ENCODE data around the gene SYT6. TPM values are rescaled to one million over a fixed set of nuclear protein-coding genes. Genes with fewer than 3 reads are reported as not detected.

The SYT6 gene
- total RNA-seq, 2 experiments from 2014 or later = not detected

- H3K27ac Mint-ChIP-seq = no peak overlapping the region
- no peaks in the 10 kb centered on the region for H3K36me3 Mint-ChIP-seq (ENCODE audit: low read depth)
- DNase-seq (no peak), ATAC-seq (no peak)
- ChIA-PET POLR2A (no interaction called here), CTCF (interaction anchor here (0.6 to 0.7 kb wide), 3 partner anchors 22 to 540 kb away, joined by 3 read pairs; no protein-coding TSS in a partner anchor)
- H3K9me3 Mint-ChIP-seq (ENCODE audit: low read depth) = no peaks in the 10 kb centered on the region
- H3K4me1 Mint-ChIP-seq = no peaks in the 10 kb centered on the region
- no peak overlapping the region for H3K4me3 Mint-ChIP-seq
- intact Hi-C loops (cut with DNase I, micrococcal nuclease) = no loop called here
- peaks cover 7% of the 10 kb centered on the region for H3K27me3 Mint-ChIP-seq
Observed at GRCh38 chr1:114088392-114089299, 65.0 kb downstream of the SYT6 start.

- ChIA-PET CTCF (interaction anchor here (0.6 to 0.7 kb wide), 2 partner anchors 419 to 541 kb away, joined by 3 read pairs; no protein-coding TSS in a partner anchor), POLR2A (no interaction called here)
- H3K27ac Mint-ChIP-seq = no peak overlapping the region
- no peaks in the 10 kb centered on the region for H3K36me3 Mint-ChIP-seq (ENCODE audit: low read depth)
- ATAC-seq (no peak), DNase-seq (no peak)
- H3K27me3 Mint-ChIP-seq = peaks cover 7% of the 10 kb centered on the region
- intact Hi-C loops (cut with DNase I, micrococcal nuclease) = no loop called here
- H3K4me3 Mint-ChIP-seq = no peak overlapping the region
- no peaks in the 10 kb centered on the region for H3K9me3 Mint-ChIP-seq (ENCODE audit: low read depth)
- H3K4me1 Mint-ChIP-seq = no peaks in the 10 kb centered on the region
Observed at GRCh38 chr1:114087495-114087894, 66.2 kb downstream of the SYT6 start.

- H3K9me3 Mint-ChIP-seq (ENCODE audit: low read depth) = no peaks in the 10 kb centered on the region
- H3K4me1 Mint-ChIP-seq = no peaks in the 10 kb centered on the region
- DNase-seq (no peak), ATAC-seq (no peak)
- intact Hi-C loops (cut with DNase I, micrococcal nuclease) = no loop called here
- peaks cover 7% of the 10 kb centered on the region for H3K27me3 Mint-ChIP-seq
- POLR2A ChIA-PET = no interaction called here
- H3K27ac Mint-ChIP-seq = no peak overlapping the region
- no peaks in the 10 kb centered on the region for H3K36me3 Mint-ChIP-seq (ENCODE audit: low read depth)
- no peak overlapping the region for H3K4me3 Mint-ChIP-seq
- CTCF ChIA-PET = interaction anchor here (0.7 kb wide), 1 partner anchor 418 kb away, joined by 3 read pairs; no protein-coding TSS in a partner anchor
Observed at GRCh38 chr1:114086601-114087368, 66.9 kb downstream of the SYT6 start.

- no peak overlapping the region for H3K4me3 Mint-ChIP-seq
- POLR2A ChIA-PET = no interaction called here
Observed at GRCh38 chr1:114082867-114083585, 70.6 kb downstream of the SYT6 start.

GRCh38 chr1:114082304-114082630 lies 71.4 kb downstream of the SYT6 start:
- Mint-ChIP-seq H3K27ac (no peak overlapping the region), H3K4me1 (no peaks in the 10 kb centered on the region), H3K4me3 (no peak overlapping the region), H3K36me3 (ENCODE audit: low read depth) (no peaks in the 10 kb centered on the region), H3K9me3 (ENCODE audit: low read depth) (no peaks in the 10 kb centered on the region), H3K27me3 (no peaks in the 10 kb centered on the region)
- intact Hi-C loops (cut with DNase I, micrococcal nuclease) = no loop called here
- ChIA-PET POLR2A (no interaction called here), CTCF (interaction anchor here (0.6 to 1.2 kb wide), 2 partner anchors 200 to 1057 kb away, joined by 3 read pairs; no protein-coding TSS in a partner anchor)
- ATAC-seq (no peak), DNase-seq (no peak)

More at GRCh38 chr1:114082867-114083585, 70.6 kb downstream of the SYT6 start:
- DNase-seq (no peak), ATAC-seq (no peak)
- Mint-ChIP-seq H3K27ac (no peak overlapping the region), H3K27me3 (no peaks in the 10 kb centered on the region), H3K36me3 (ENCODE audit: low read depth) (no peaks in the 10 kb centered on the region), H3K9me3 (ENCODE audit: low read depth) (no peaks in the 10 kb centered on the region), H3K4me1 (no peaks in the 10 kb centered on the region)
- intact Hi-C loops (cut with DNase I, micrococcal nuclease) = no loop called here
- CTCF ChIA-PET = interaction anchor here (1.1 to 1.2 kb wide), 3 partner anchors 61 to 200 kb away, joined by 3 read pairs; no protein-coding TSS in a partner anchor

- H3K27ac Mint-ChIP-seq = no peak overlapping the region
- no peak for ATAC-seq
- ChIA-PET POLR2A (interaction anchor here (0.5 kb wide), 1 partner anchor 487 kb away, joined by 3 read pairs; no protein-coding TSS in a partner anchor), CTCF (interaction anchor here (0.6 to 1.2 kb wide), 2 partner anchors 201 to 1058 kb away, joined by 3 read pairs; no protein-coding TSS in a partner anchor)
- no peaks in the 10 kb centered on the region for H3K9me3 Mint-ChIP-seq (ENCODE audit: low read depth)
- no peaks in the 10 kb centered on the region for H3K4me1 Mint-ChIP-seq
- no peak for DNase-seq
- no peaks in the 10 kb centered on the region for H3K36me3 Mint-ChIP-seq (ENCODE audit: low read depth)
- intact Hi-C loops (cut with DNase I, micrococcal nuclease) = no loop called here
- no peak overlapping the region for H3K4me3 Mint-ChIP-seq
- no peaks in the 10 kb centered on the region for H3K27me3 Mint-ChIP-seq
Observed at GRCh38 chr1:114081437-114082303, 72.0 kb downstream of the SYT6 start.

GRCh38 chr1:114080511-114081436 lies 72.9 kb downstream of the SYT6 start:
- intact Hi-C loops (cut with DNase I, micrococcal nuclease) = no loop called here
- DNase-seq (no peak), ATAC-seq (no peak)
- H3K27me3 Mint-ChIP-seq = no peaks in the 10 kb centered on the region
- H3K4me1 Mint-ChIP-seq = peaks cover 2% of the 10 kb centered on the region
- POLR2A ChIA-PET = no interaction called here
- no peak overlapping the region for H3K27ac Mint-ChIP-seq
- H3K36me3 Mint-ChIP-seq (ENCODE audit: low read depth) = no peaks in the 10 kb centered on the region
- no peaks in the 10 kb centered on the region for H3K9me3 Mint-ChIP-seq (ENCODE audit: low read depth)
- CTCF ChIA-PET = interaction anchor here (0.5 kb wide), 1 partner anchor 55 kb away, joined by 3 read pairs; no protein-coding TSS in a partner anchor
- H3K4me3 Mint-ChIP-seq = no peak overlapping the region

- Mint-ChIP-seq H3K9me3 (ENCODE audit: low read depth) (no peaks in the 10 kb centered on the region), H3K27ac (no peak overlapping the region), H3K4me1 (peaks cover 4% of the 10 kb centered on the region), H3K4me3 (no peak overlapping the region), H3K36me3 (ENCODE audit: low read depth) (no peaks in the 10 kb centered on the region), H3K27me3 (no peaks in the 10 kb centered on the region)
- no peak for DNase-seq
- no peak for ATAC-seq
- ChIA-PET CTCF (no interaction called here), POLR2A (no interaction called here)
- intact Hi-C loops (cut with DNase I, micrococcal nuclease) = no loop called here
Observed at GRCh38 chr1:114079596-114080190, 74.0 kb downstream of the SYT6 start.

GRCh38 chr1:114078116-114078515 lies 75.6 kb downstream of the SYT6 start:
- intact Hi-C loops (cut with DNase I, micrococcal nuclease) = no loop called here
- Mint-ChIP-seq H3K36me3 (ENCODE audit: low read depth) (no peaks in the 10 kb centered on the region), H3K27me3 (no peaks in the 10 kb centered on the region), H3K4me3 (no peak overlapping the region), H3K4me1 (peaks cover 4% of the 10 kb centered on the region), H3K9me3 (ENCODE audit: low read depth) (no peaks in the 10 kb centered on the region), H3K27ac (no peak overlapping the region)
- ATAC-seq (no peak), DNase-seq (no peak)
- POLR2A ChIA-PET = no interaction called here
- CTCF ChIA-PET = no interaction called here

GRCh38 chr1:114077188-114077587 lies 76.5 kb downstream of the SYT6 start:
- CTCF ChIA-PET = no interaction called here
- peaks cover 4% of the 10 kb centered on the region for H3K4me1 Mint-ChIP-seq
- H3K27ac Mint-ChIP-seq = no peak overlapping the region
- DNase-seq (no peak), ATAC-seq (no peak)
- H3K27me3 Mint-ChIP-seq = no peaks in the 10 kb centered on the region
- intact Hi-C loops (cut with DNase I, micrococcal nuclease) = no loop called here
- no peak overlapping the region for H3K4me3 Mint-ChIP-seq
- H3K9me3 Mint-ChIP-seq (ENCODE audit: low read depth) = no peaks in the 10 kb centered on the region
- no peaks in the 10 kb centered on the region for H3K36me3 Mint-ChIP-seq (ENCODE audit: low read depth)
- POLR2A ChIA-PET = no interaction called here

All from activated CD4-positive, alpha-beta T cell treated with anti-CD3 and anti-CD28 coated beads for 36 hours (primary cell).